ENCODE results near the gene ACIN1.

DNA sequence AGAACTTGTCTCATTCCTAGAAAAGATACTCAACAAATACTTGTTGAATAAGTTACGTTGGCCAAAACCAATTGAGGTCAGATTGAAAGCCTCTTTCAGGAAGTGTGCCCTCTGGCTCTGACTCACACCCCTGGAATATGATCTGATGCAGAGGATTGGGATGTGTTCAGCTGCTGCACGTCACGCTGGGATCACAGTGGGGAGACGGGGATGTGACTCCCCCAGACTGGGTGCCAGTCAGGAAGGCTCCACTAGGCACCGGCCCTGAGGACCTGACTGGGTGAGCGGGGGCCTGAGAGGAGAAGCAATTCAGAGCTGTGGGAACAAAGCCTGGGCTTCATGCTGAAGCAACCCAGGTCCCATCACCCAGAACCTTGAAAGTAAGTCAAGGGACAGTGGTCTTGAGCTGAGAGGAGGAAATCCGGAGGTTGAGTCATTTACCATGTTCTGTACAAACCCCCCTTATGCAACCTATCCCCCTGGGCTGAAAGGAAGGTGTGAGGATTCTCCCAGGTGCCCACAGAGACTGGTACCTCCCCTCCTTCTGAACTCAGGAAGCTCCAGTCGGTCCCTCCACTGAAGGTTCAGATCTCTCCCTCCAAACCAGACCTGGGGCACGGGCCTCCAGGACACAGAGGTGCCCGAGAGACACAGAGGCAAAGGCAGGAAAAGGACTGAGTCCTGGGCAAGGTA is 20.2 kb upstream of the ACIN1 start:
- TF ChIP-seq, protein P1, sequence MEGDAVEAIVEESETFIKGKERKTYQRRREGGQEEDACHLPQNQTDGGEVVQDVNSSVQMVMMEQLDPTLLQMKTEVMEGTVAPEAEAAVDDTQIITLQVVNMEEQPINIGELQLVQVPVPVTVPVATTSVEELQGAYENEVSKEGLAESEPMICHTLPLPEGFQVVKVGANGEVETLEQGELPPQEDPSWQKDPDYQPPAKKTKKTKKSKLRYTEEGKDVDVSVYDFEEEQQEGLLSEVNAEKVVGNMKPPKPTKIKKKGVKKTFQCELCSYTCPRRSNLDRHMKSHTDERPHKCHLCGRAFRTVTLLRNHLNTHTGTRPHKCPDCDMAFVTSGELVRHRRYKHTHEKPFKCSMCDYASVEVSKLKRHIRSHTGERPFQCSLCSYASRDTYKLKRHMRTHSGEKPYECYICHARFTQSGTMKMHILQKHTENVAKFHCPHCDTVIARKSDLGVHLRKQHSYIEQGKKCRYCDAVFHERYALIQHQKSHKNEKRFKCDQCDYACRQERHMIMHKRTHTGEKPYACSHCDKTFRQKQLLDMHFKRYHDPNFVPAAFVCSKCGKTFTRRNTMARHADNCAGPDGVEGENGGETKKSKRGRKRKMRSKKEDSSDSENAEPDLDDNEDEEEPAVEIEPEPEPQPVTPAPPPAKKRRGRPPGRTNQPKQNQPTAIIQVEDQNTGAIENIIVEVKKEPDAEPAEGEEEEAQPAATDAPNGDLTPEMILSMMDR (conservative IDR thresholded peaks at IDR 0.05): no peak
- TF ChIP-seq ZFX (IDR thresholded peaks at IDR 0.05): no peak

Measured in C4-2B (cell line).